HG02973 (cell line): ENCODE results near the gene FKBP1C.
A peak's percentile ranks its signal among the peaks of the same experiment; 100 is the strongest.

Source experiments
- ATAC-seq: cut with Tn5 transposase; IDR thresholded peaks from one replicate; pipeline ENCODE4 v1.9.1; 2021; ENCODE audit warnings: moderate library complexity; ENCODE audit not compliant: unreplicated experiment

Gene FKBP1C

GRCh38 chr6:63261820-63262219, 50.6 kb downstream of the FKBP1C start:
- peak; percentile 82 for ATAC-seq
